OCI-LY7 (cell line): ENCODE measurements around the gene ANKFY1. TPM values are rescaled to one million over a fixed set of nuclear protein-coding genes. Genes with fewer than 3 reads are reported as not detected.

Source experiments
- BruUV-seq: library from RNA; stranded (reverse); fragments of 400-500 nt; replicated peaks from 2 replicates; lab custom pipeline; 2021; lab: Mats Ljungman, UMichigan
- CTCF ChIA-PET: fragments of 300-600 bp; sonication (Branson Sonifier 250); formaldehyde crosslinking; loops from one replicate; lab custom pipeline; 2022; ENCODE audit warnings: antibody characterized with exemption; ENCODE audit not compliant: unreplicated experiment; lab: Charles Lee
- POLR2A ChIA-PET: fragments of 300-600 bp; sonication (Branson Sonifier 250); formaldehyde crosslinking; loops from one replicate; lab custom pipeline; 2022; ENCODE audit warnings: antibody characterized with exemption; lab: Charles Lee
- DNase-seq: peaks from one replicate; pipeline ENCODE4 v3.0.0-alpha.2; 2015; ENCODE audit warnings: low spot score
- H2AFZ ChIP-seq: fragments of 200-600 bp; sonication (generic), shearing (Covaris generic); 2 replicates; pipeline ENCODE4 v1.6.1; 2014; ENCODE audit warnings: mild to moderate bottlenecking, antibody characterized with exemption, low read length, moderate library complexity
- H3K27ac ChIP-seq: fragments of 200-600 bp; sonication (generic); 2 replicates; pipeline ENCODE4 v1.5.1; 2014; ENCODE audit warnings: mixed run types, low read depth, mild to moderate bottlenecking, moderate library complexity, low read length, inconsistent platforms; ENCODE audit not compliant: poor library complexity, severe bottlenecking
- H3K36me3 ChIP-seq: fragments of 200-600 bp; sonication (generic); 2 replicates; pipeline ENCODE4 v1.6.1; 2014; ENCODE audit warnings: mild to moderate bottlenecking, antibody characterized with exemption, low read length, moderate library complexity, mixed read lengths; ENCODE audit not compliant: insufficient read depth
- H3K4me1 ChIP-seq: fragments of 200-600 bp; sonication (generic); 2 replicates; pipeline ENCODE4 v1.5.1; 2014; ENCODE audit warnings: mild to moderate bottlenecking, low read length; ENCODE audit not compliant: insufficient read depth, poor library complexity, severe bottlenecking
- H3K4me2 ChIP-seq: fragments of 200-600 bp; sonication (generic); 2 replicates; pipeline ENCODE4 v1.6.1; 2014; ENCODE audit warnings: mild to moderate bottlenecking, low read length
- H3K4me3 ChIP-seq: fragments of 200-600 bp; sonication (generic); 2 replicates; pipeline ENCODE4 v1.5.1; 2014; ENCODE audit warnings: mild to moderate bottlenecking, low read depth, low read length; ENCODE audit not compliant: poor library complexity, severe bottlenecking
- H3K79me2 ChIP-seq: fragments of 200-600 bp; sonication (generic); 2 replicates; pipeline ENCODE4 v1.6.1; 2016; ENCODE audit warnings: low read depth, mild to moderate bottlenecking, low read length, moderate library complexity, mixed read lengths; ENCODE audit not compliant: insufficient read depth
- H3K9me2 ChIP-seq: fragments of 200-600 bp; sonication (generic); 2 replicates; pipeline ENCODE4 v1.6.1; 2016; ENCODE audit warnings: mild to moderate bottlenecking, low read length, mixed read lengths; ENCODE audit not compliant: insufficient read depth
- H3K9me3 ChIP-seq: fragments of 200-600 bp; sonication (generic); 2 replicates; pipeline ENCODE4 v1.6.1; 2014; ENCODE audit warnings: mild to moderate bottlenecking, mixed run types, low read length, mixed read lengths
- H4K20me1 ChIP-seq: fragments of 200-600 bp; sonication (generic); 2 replicates; pipeline ENCODE4 v1.6.1; 2014; ENCODE audit warnings: mild to moderate bottlenecking, antibody characterized with exemption, low read length, moderate library complexity, mixed read lengths; ENCODE audit not compliant: insufficient read depth
- CTCF ChIP-seq: fragments of 200-600 bp; sonication (generic); conservative IDR thresholded peaks from 2 replicates; pipeline ENCODE4 v1.5.1; 2014; ENCODE audit warnings: mild to moderate bottlenecking, antibody characterized with exemption, low read length, moderate library complexity, mixed read lengths
- EZH2phosphoT487 ChIP-seq: fragments of 200-600 bp; sonication (generic); IDR thresholded peaks from 2 replicates; pipeline ENCODE4 v1.6.1; 2018; ENCODE audit warnings: low read depth, borderline replicate concordance, mild to moderate bottlenecking, mixed run types, antibody characterized with exemption, low read length, moderate library complexity, mixed read lengths
- intact Hi-C: fragments of 100-400 bp; cut with micrococcal nuclease; formaldehyde crosslinking; loops from one replicate; pipeline ENCODE4 v1.10.0; 2022; ENCODE audit not compliant: unreplicated experiment
- total RNA-seq, 2 experiments: library from RNA; depleted of rRNA in 1 of 2; stranded (reverse); fragments of >200 nt in 1 of 2; shearing (Covaris generic) in 1 of 2; gene quantifications; 2 replicates each; pipeline ENCODE4 v1.2.3, GENCODE V29; 2014 to 2022

Gene ANKFY1
- total RNA-seq, 2 experiments from 2014 or later, result 25.9 to 56.7 TPM

- H4K20me1 ChIP-seq, result no peaks in the 10 kb centered on the region
- no peak overlapping the region for H3K27ac ChIP-seq
- peaks cover 68% of the 10 kb centered on the region for H3K36me3 ChIP-seq
- POLR2A ChIA-PET, result no interaction called here
- DNase-seq, result no peak
- no peak overlapping the region for H2AFZ ChIP-seq
- H3K4me2 ChIP-seq, result no peak overlapping the region
- H3K9me3 ChIP-seq, result no peaks in the 10 kb centered on the region
- H3K79me2 ChIP-seq, result no peaks in the 10 kb centered on the region
- H3K9me2 ChIP-seq, result no peaks in the 10 kb centered on the region
- no peak overlapping the region for H3K4me3 ChIP-seq
- CTCF ChIA-PET, result no interaction called here
- H3K4me1 ChIP-seq, result no peaks in the 10 kb centered on the region
- intact Hi-C loops, result no loop called here
- BruUV-seq, result no TSS peak
- TF ChIP-seq CTCF, result no peak
Measured at GRCh38 chr17:4120332-4120731, 143.4 kb downstream of the ANKFY1 start.

- no peak for TF ChIP-seq EZH2phosphoT487
- TF ChIP-seq CTCF, result no peak
- POLR2A ChIA-PET, result no interaction called here
- intact Hi-C loops, result no loop called here
Measured at GRCh38 chr17:4119299-4119698, 144.5 kb downstream of the ANKFY1 start.

GRCh38 chr17:4118015-4118743, 145.6 kb downstream of the ANKFY1 start:
- no peaks in the 10 kb centered on the region for H3K9me3 ChIP-seq
- no peak overlapping the region for H3K4me2 ChIP-seq
- TF ChIP-seq EZH2phosphoT487 (no peak), CTCF (no peak)
- H3K36me3 ChIP-seq, result peaks cover 71% of the 10 kb centered on the region
- no peak overlapping the region for H2AFZ ChIP-seq
- ChIA-PET CTCF (no interaction called here), POLR2A (no interaction called here)
- H3K79me2 ChIP-seq, result no peaks in the 10 kb centered on the region
- no peak overlapping the region for H3K27ac ChIP-seq
- BruUV-seq, result no TSS peak
- intact Hi-C loops, result no loop called here
- no peaks in the 10 kb centered on the region for H3K4me1 ChIP-seq
- no peaks in the 10 kb centered on the region for H3K9me2 ChIP-seq
- no peaks in the 10 kb centered on the region for H4K20me1 ChIP-seq
- no peak for DNase-seq
- no peak overlapping the region for H3K4me3 ChIP-seq

More at GRCh38 chr17:4119299-4119698, 144.5 kb downstream of the ANKFY1 start:
- Histone ChIP-seq H3K4me2 (no peak overlapping the region), H3K9me2 (no peaks in the 10 kb centered on the region), H2AFZ (no peak overlapping the region), H3K36me3 (peaks cover 69% of the 10 kb centered on the region), H3K27ac (no peak overlapping the region), H4K20me1 (no peaks in the 10 kb centered on the region), H3K4me1 (no peaks in the 10 kb centered on the region), H3K79me2 (no peaks in the 10 kb centered on the region), H3K9me3 (no peaks in the 10 kb centered on the region), H3K4me3 (no peak overlapping the region)
- CTCF ChIA-PET, result no interaction called here
- no peak for DNase-seq
- no TSS peak for BruUV-seq
